ENCODE data around the gene GSG1L.
A peak's percentile ranks its signal among the peaks of the same experiment; 100 is the strongest.

Gene GSG1L

DNA sequence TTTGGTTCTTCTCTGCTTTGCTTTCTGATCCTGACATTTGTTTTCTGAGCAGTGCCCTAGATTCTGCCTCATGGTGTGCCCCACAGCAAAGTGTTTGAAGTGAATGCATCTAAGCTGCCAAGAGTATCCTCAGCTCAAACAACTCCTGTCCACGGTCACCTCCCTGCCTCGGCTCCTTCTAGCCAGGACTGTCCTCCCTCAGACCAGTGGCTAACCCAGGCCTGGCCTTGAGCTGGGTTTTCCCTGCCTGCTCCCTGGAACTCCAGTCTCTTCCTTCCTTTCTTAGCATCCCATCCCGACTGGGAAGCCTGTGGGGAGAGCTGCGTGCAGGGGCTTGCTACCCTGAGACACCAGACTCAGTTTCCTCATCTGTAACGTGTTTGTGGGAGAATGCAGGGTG lies 256.5 kb downstream of the GSG1L start:
- no peak overlapping the region for H3K4me3 ChIP-seq (ENCODE audit: low read length)
- DNase-seq (ENCODE audit: low read depth): no peak
- TF ChIP-seq, protein P1, sequence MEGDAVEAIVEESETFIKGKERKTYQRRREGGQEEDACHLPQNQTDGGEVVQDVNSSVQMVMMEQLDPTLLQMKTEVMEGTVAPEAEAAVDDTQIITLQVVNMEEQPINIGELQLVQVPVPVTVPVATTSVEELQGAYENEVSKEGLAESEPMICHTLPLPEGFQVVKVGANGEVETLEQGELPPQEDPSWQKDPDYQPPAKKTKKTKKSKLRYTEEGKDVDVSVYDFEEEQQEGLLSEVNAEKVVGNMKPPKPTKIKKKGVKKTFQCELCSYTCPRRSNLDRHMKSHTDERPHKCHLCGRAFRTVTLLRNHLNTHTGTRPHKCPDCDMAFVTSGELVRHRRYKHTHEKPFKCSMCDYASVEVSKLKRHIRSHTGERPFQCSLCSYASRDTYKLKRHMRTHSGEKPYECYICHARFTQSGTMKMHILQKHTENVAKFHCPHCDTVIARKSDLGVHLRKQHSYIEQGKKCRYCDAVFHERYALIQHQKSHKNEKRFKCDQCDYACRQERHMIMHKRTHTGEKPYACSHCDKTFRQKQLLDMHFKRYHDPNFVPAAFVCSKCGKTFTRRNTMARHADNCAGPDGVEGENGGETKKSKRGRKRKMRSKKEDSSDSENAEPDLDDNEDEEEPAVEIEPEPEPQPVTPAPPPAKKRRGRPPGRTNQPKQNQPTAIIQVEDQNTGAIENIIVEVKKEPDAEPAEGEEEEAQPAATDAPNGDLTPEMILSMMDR (conservative IDR thresholded peaks at IDR 0.05; ENCODE audit: low read length): no peak

DNA sequence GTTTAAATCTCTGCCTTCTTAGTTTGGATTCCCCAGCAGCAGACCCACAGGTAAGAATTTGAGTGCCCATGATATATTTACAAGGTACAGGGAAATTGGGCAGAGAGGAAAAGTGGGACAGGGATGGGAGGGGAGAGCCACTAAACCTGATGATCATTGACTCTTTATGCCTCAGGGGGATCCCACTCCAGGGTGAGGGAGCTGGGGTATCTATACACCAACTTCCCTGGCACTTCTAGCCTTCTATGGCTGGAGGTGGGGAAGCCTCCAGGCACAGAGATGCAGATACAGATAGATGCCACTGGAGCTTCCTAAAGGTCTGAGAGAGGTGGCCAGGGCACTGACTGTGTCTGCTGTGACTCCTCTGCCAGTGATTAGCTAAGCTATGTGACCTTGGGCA lies 257.1 kb downstream of the GSG1L start:
- no peak for DNase-seq (ENCODE audit: low read depth)
- TF ChIP-seq, protein P1 (conservative IDR thresholded peaks at IDR 0.05; ENCODE audit: low read length): no peak

DNA sequence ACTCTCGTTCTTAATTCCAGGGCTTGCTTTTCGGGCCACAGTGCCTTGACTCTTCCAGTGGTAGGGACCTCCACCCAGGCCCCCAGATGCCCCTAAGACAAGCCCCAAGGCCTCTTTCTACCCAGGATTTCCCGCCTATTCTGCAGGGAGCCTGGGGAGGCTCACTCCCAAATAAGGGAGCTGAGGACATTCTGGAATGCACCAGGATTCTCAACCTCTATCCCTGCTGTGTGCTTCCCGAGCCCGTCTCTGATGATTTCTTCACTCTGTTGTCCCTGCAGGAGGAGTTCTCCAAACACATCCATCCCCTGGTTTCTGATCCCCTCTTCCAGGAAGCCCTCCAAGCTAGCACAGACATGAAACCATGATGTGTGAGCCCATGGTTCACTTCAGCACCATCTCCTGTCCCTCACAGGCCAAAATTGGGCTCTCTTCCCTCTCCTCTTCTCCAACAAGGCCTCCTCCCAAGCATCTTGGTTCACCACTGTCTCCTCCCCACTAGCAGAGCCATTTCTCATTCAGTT lies 257.6 kb downstream of the GSG1L start:
- DNase-seq (ENCODE audit: low read depth): no peak
- TF ChIP-seq, protein P1 (conservative IDR thresholded peaks at IDR 0.05; ENCODE audit: low read length): no peak
- H3K4me3 ChIP-seq (ENCODE audit: low read length): no peak overlapping the region

More for the DNA sequence above, 257.1 kb downstream of the GSG1L start:
- no peak overlapping the region for H3K4me3 ChIP-seq (ENCODE audit: low read length)

DNA sequence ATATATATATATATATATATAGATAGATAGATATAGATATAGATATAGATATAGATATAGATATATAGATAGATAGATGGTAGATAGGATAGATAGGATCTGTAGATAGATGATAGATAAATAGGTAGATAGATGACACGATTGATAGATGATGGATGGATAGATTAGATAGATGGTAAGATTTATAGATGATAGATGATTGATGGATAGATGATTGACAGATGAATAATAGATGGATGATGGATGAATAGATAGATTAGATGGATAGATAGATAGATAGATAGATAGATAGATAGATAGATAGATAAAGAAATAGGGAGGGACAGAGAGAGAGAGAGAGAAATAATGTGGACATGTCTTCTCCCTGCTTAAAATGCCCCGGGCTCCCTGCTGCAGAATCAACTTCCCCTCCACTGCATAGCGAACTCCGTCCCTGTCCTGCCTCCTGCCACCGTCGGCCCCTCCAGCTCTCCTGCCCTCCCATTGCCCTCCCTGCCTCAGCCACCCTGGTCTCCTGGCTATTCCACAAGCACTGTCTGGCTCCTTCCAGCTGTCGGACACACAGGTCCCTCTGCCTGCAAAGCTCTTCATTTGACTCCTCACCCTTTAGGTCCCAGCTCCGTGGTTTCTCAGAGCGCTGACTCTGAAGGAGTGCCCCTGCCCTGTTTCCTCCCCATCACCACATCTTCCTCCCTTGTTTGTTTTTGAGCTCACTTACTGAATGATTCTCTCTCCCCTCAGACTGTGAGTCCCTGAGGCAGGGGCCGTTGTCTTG lies 259.6 kb downstream of the GSG1L start:
- H3K4me3 ChIP-seq (ENCODE audit: low read length): no peak overlapping the region
- no peak for DNase-seq (ENCODE audit: low read depth)
- TF ChIP-seq, protein P1 (conservative IDR thresholded peaks at IDR 0.05; ENCODE audit: low read length): no peak

DNA sequence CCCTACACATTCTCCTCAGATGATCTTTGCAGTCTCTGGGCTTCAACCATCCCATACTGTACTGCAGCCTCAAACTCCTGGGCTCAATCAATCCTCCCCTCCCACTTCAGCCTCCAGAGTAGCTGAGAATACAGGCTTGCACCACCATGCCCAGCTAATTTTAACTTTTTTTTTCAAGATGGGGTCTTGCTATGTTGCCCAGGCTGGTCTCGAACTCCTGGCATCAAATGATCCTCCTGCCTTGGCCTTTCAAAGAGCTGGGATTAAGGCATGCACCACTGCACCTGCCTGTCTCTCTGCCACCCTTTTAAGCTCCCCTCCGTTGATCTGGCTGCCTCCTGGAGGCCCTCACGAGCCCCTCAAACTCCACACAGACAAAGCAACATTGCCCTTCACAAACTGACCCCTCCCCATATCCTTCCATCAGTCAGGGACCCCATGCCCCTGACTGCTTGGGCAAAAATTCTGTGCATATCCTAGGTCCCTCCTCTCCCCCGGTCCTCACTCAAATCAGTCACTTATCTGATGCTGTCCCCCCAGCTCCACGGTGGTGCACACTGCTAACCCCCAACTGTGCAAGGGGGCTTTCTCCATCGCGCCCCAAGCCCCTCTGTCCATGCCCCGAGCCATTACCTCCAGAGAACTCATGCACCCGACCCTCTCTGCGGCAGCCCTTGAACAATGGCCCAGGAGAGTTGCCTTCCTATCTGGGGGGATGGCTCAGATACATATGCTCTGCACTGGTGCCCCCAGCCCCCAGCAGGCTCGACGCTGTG lies 260.7 kb downstream of the GSG1L start:
- no peak overlapping the region for H3K4me3 ChIP-seq (ENCODE audit: low read length)
- TF ChIP-seq, protein P1 (conservative IDR thresholded peaks at IDR 0.05; ENCODE audit: low read length): no peak
- DNase-seq (ENCODE audit: low read depth): no peak

DNA sequence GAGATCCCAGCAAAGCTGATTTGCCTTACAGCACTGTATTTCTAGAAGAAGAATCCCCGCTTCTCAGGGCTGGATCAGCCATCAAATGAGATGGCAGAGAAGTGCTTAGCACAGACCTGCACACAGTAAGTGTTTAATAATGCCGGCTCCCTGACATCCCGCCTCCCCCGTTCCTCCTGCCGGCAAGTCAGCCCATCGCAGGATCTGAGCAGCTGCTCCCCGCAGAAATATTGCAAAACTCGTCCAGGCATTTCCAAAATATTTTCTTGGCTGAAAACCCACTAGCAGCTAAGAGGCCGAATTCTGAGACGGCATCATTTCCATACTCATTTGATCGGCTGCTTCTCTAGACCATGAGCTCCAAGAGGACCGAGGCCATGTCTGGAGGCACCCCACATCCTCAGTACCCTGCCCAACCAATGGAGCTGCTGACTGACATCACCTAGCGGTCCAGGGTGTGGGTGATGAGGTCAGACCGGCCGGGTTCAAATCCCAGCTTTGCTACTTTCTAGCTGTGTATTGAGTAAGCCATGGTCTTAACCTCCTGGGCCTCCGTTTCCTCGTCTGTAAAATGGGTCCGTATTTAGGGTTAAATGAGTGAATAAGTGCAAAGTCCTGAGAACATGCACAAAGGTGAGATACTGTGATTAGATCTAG lies 262.1 kb downstream of the GSG1L start:
- peak; percentile 36 for DNase-seq (ENCODE audit: low read depth)
- TF ChIP-seq, protein P1 (conservative IDR thresholded peaks at IDR 0.05; ENCODE audit: low read length): 0 out of 2 replicates have a peak, but pooled peaks have one; percentile 9
- H3K4me3 ChIP-seq (ENCODE audit: low read length): no peak overlapping the region

Measured in AG10803 (cell line).